SK-N-SH (cell line): ENCODE results near the gene MTHFD1L. TPM values are rescaled to one million over a fixed set of nuclear protein-coding genes. Genes with fewer than 3 reads are reported as not detected.

Source experiments
- CTCF ChIA-PET: fragments of 300-600, 350-600 bp; formaldehyde crosslinking; extraction: SDS; loops from one replicate; lab custom pipeline; 2021; lab: Yijun Ruan, JAX
- POLR2A ChIA-PET: fragments of 350-600 bp; sonication (Branson Sonifier 250); formaldehyde crosslinking; extraction: SDS; loops from one replicate; lab custom pipeline; 2020; ENCODE audit warnings: antibody characterized with exemption, inconsistent platforms; lab: Yijun Ruan, JAX
- DNase-seq: peaks from one replicate; pipeline ENCODE4 v3.0.0; 2012
- H2AFZ ChIP-seq: fragments of 200-600 bp; sonication (generic); 2 replicates; pipeline ENCODE4 v1.8.1; 2016; ENCODE audit warnings: antibody characterized with exemption, mild to moderate bottlenecking, low read depth
- H3F3A ChIP-seq: fragments of 200-600 bp; sonication (generic); replicated peaks from 2 replicates; pipeline ENCODE3; 2016; ENCODE audit warnings: antibody characterized with exemption, mild to moderate bottlenecking; ENCODE audit not compliant: insufficient read depth
- H3K27ac ChIP-seq, 2 experiments: fragments of 200-500 bp in 1 of 2; fragments of 200-600 bp in 1 of 2; sonication (Bioruptor generic) in 1 of 2; sonication (generic), shearing (Covaris generic) in 1 of 2; 2 replicates each; pipeline versions ENCODE4 v1.5.1 to v1.6.1; 2014 to 2016; ENCODE audit warnings: low read depth in 2 of 2, inconsistent platforms in 1 of 2, low read length in 1 of 2, mild to moderate bottlenecking in 1 of 2, mixed read lengths in 1 of 2
- H3K27me3 ChIP-seq: fragments of 200-600 bp; sonication (generic), shearing (Covaris generic); 2 replicates; pipeline ENCODE4 v1.6.1; 2016; ENCODE audit warnings: mixed run types; ENCODE audit not compliant: insufficient read depth
- H3K36me3 ChIP-seq, 2 experiments: fragments of 200-500 bp in 1 of 2; fragments of 200-600 bp in 1 of 2; sonication (Bioruptor generic) in 1 of 2; sonication (generic) in 1 of 2; replicated peaks in 1 of 2; 2 replicates each; pipeline versions ENCODE3 to v1.5.1; 2014 to 2016; ENCODE audit warnings: low read length in 1 of 2, mild to moderate bottlenecking in 1 of 2; ENCODE audit not compliant: insufficient read depth in 2 of 2, control insufficient read depth in 1 of 2
- H3K4me1 ChIP-seq, 2 experiments: fragments of 200-500 bp in 1 of 2; fragments of 200-600 bp in 1 of 2; sonication (Bioruptor generic) in 1 of 2; sonication (generic), shearing (Covaris generic) in 1 of 2; 2 replicates each; pipeline versions ENCODE4 v1.5.1 to v1.6.1; 2014 to 2016; ENCODE audit warnings: low read depth in 1 of 2, low read length in 1 of 2, mixed run types in 1 of 2; ENCODE audit not compliant: insufficient read depth in 2 of 2, control insufficient read depth in 1 of 2
- H3K4me2 ChIP-seq: fragments of 200-600 bp; sonication (generic), shearing (Covaris generic); 2 replicates; pipeline ENCODE4 v1.6.1; 2017; ENCODE audit warnings: mixed run types
- H3K4me3 ChIP-seq, 2 experiments: fragments of 200-500 bp in 1 of 2; fragments of 200-600 bp in 1 of 2; sonication (Bioruptor generic) in 1 of 2; sonication (generic), shearing (Covaris generic) in 1 of 2; 2 replicates each; pipeline versions ENCODE4 v1.5.1 to v1.8.1; 2014 to 2016; ENCODE audit warnings: low read depth in 2 of 2, inconsistent platforms in 1 of 2, low read length in 1 of 2, mild to moderate bottlenecking in 1 of 2, mixed read lengths in 1 of 2, moderate library complexity in 1 of 2
- H3K79me2 ChIP-seq: fragments of 200-600 bp; sonication (generic); 2 replicates; pipeline ENCODE4 v1.8.1; 2017; ENCODE audit warnings: mild to moderate bottlenecking; ENCODE audit not compliant: insufficient read depth
- H3K9ac ChIP-seq: fragments of 200-600 bp; sonication (generic); 2 replicates; pipeline ENCODE4 v1.6.1; 2017; ENCODE audit warnings: mixed run types
- H3K9me2 ChIP-seq: fragments of 200-600 bp; sonication (generic); 2 replicates; pipeline ENCODE4 v1.6.1; 2017; ENCODE audit warnings: mixed run types
- H3K9me3 ChIP-seq: fragments of 200-600 bp; sonication (generic); 2 replicates; pipeline ENCODE4 v1.6.1; 2017; ENCODE audit warnings: mixed run types, mild to moderate bottlenecking, moderate library complexity
- H4K20me1 ChIP-seq: fragments of 200-600 bp; sonication (generic); 2 replicates; pipeline ENCODE4 v1.6.1; 2017; ENCODE audit warnings: mild to moderate bottlenecking, mixed run types; ENCODE audit not compliant: insufficient read depth
- CHD2 ChIP-seq: fragments of 150-350 bp; IDR thresholded peaks from 2 replicates; pipeline ENCODE4 v1.6.1; 2018; ENCODE audit warnings: low read length; ENCODE audit not compliant: partially characterized antibody
- ELF1 ChIP-seq: IDR thresholded peaks from 2 replicates; pipeline ENCODE4 v1.4.0; 2012
- EZH2phosphoT487 ChIP-seq: fragments of 200-600 bp; sonication (generic); IDR thresholded peaks from 2 replicates; pipeline ENCODE4 v1.6.1; 2017; ENCODE audit warnings: low read depth, mixed run types, mild to moderate bottlenecking, antibody characterized with exemption, moderate library complexity, borderline replicate concordance
- GABPA ChIP-seq: IDR thresholded peaks from 2 replicates; pipeline ENCODE4 v1.4.0; 2012; ENCODE audit warnings: low read depth, mild to moderate bottlenecking
- GATA2 ChIP-seq: sonication (generic); formaldehyde crosslinking; IDR thresholded peaks from 2 replicates; pipeline ENCODE4 v1.5.0; 2020; ENCODE audit warnings: mild to moderate bottlenecking, missing genetic modification reagents
- JUND ChIP-seq: IDR thresholded peaks from 2 replicates; pipeline ENCODE4 v1.4.0; 2012
- MAX ChIP-seq: IDR thresholded peaks from 2 replicates; pipeline ENCODE4 v1.4.0; 2012; ENCODE audit warnings: low read depth
- MEF2A ChIP-seq: IDR thresholded peaks from 2 replicates; pipeline ENCODE4 v1.4.0; 2012; ENCODE audit warnings: low read depth, borderline replicate concordance
- MXI1 ChIP-seq: IDR thresholded peaks from 2 replicates; pipeline ENCODE4 v1.6.1; 2012; ENCODE audit warnings: mild to moderate bottlenecking, low read depth, low read length, improper control_type of control experiment
- NFIC ChIP-seq: IDR thresholded peaks from 2 replicates; pipeline ENCODE4 v1.4.0; 2012; ENCODE audit warnings: borderline replicate concordance
- RAD21 ChIP-seq: IDR thresholded peaks from 2 replicates; pipeline ENCODE4 v1.6.1; 2012; ENCODE audit warnings: mild to moderate bottlenecking, low read length
- RCOR1 ChIP-seq: fragments of 150-350 bp; IDR thresholded peaks from 2 replicates; pipeline ENCODE4 v1.6.1; 2017; ENCODE audit warnings: antibody characterized with exemption, low read length
- REST ChIP-seq: IDR thresholded peaks from 2 replicates; pipeline ENCODE4 v1.6.1; 2012; ENCODE audit warnings: mild to moderate bottlenecking, low read depth, low read length, moderate library complexity
- RFX5 ChIP-seq: IDR thresholded peaks from 2 replicates; pipeline ENCODE4 v1.6.1; 2012; ENCODE audit warnings: mild to moderate bottlenecking, improper control_type of control experiment, low read length
- RXRA ChIP-seq: IDR thresholded peaks from 2 replicates; pipeline ENCODE4 v1.4.0; 2012; ENCODE audit warnings: low read depth, mild to moderate bottlenecking, borderline replicate concordance
- SIN3A ChIP-seq: IDR thresholded peaks from 2 replicates; pipeline ENCODE4 v1.6.1; 2012; ENCODE audit warnings: low read depth, mild to moderate bottlenecking, low read length, moderate library complexity, borderline replicate concordance
- SMC3 ChIP-seq: IDR thresholded peaks from 2 replicates; pipeline ENCODE4 v1.6.1; 2012; ENCODE audit warnings: low read depth, low read length, improper control_type of control experiment
- TCF12 ChIP-seq: IDR thresholded peaks from 2 replicates; pipeline ENCODE4 v1.4.0; 2012
- USF2 ChIP-seq: fragments of 150-350 bp; IDR thresholded peaks from 2 replicates; pipeline ENCODE4 v1.6.1; 2017; ENCODE audit warnings: antibody characterized with exemption, low read length, low read depth, borderline replicate concordance
- WGBS: methylation state at CpG from one replicate; pipeline ENCODE4 v1.1.6; 2017; ENCODE audit warnings: low lambda C conversion rate; 5-methylcytosine and 5-hydroxymethylcytosine counted together
- polyA plus RNA-seq, 3 experiments: library from polyadenylated mRNA; depleted of rRNA; stranded (reverse); fragments of >200 nt; gene quantifications; 2 replicates each; pipeline ENCODE4 v1.2.3, GENCODE V29; 2012
- TF ChIP-seq, protein P1 (sequence below): fragments of 200-600 bp; sonication (generic); IDR thresholded peaks from 2 replicates; pipeline ENCODE4 v1.6.1; 2017; ENCODE audit warnings: antibody characterized with exemption, mild to moderate bottlenecking, moderate library complexity

The MTHFD1L gene
- polyA plus RNA-seq, 1 of the 3 experiments (the other 2 are of a cell fraction), result 37.0 TPM

DNA sequence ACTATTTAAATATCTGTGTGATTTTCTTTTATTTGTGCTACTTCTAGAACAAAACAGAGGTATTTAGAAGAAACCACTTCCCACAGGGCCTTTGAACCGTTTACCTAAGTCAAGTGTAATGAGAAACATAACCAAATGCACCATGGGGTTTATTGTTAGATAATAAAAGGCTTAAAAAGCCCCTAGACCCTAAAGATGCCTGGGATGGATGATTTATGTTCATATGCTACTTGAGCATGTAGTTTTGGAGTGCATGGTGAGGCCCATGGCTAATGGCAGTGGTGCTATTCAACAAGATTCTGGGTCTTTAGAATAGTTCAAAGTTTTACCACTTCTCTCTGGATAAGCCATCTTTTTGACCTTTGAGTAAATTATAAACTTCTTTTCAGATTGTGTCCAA lies 65.9 kb downstream of the MTHFD1L start:
- no peaks in the 10 kb centered on the region for H4K20me1 ChIP-seq
- DNase-seq, result no peak
- no peaks in the 10 kb centered on the region for H3K9me3 ChIP-seq
- no peak overlapping the region for H3K9ac ChIP-seq
- peak overlapping the region; percentile 50 to 52; a peak in 3 of 4 replicates for H3K27ac ChIP-seq
- 95% methylated on average over 1 of the region's 1 CpG for WGBS
- H3K36me3 ChIP-seq, result peaks cover 21 to 51% of the 10 kb centered on the region in 2 experiments
- H3F3A ChIP-seq, result peaks cover 20% of the 10 kb centered on the region
- no peak for TF ChIP-seq RFX5
- TF ChIP-seq, protein P1, sequence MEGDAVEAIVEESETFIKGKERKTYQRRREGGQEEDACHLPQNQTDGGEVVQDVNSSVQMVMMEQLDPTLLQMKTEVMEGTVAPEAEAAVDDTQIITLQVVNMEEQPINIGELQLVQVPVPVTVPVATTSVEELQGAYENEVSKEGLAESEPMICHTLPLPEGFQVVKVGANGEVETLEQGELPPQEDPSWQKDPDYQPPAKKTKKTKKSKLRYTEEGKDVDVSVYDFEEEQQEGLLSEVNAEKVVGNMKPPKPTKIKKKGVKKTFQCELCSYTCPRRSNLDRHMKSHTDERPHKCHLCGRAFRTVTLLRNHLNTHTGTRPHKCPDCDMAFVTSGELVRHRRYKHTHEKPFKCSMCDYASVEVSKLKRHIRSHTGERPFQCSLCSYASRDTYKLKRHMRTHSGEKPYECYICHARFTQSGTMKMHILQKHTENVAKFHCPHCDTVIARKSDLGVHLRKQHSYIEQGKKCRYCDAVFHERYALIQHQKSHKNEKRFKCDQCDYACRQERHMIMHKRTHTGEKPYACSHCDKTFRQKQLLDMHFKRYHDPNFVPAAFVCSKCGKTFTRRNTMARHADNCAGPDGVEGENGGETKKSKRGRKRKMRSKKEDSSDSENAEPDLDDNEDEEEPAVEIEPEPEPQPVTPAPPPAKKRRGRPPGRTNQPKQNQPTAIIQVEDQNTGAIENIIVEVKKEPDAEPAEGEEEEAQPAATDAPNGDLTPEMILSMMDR, result no peak
- no peak for TF ChIP-seq TCF12
- TF ChIP-seq USF2, result no peak
- no peak for TF ChIP-seq MAX
- TF ChIP-seq CHD2, result no peak
- TF ChIP-seq NFIC, result no peak
- no peak for TF ChIP-seq RXRA
- no peak for TF ChIP-seq MEF2A
- TF ChIP-seq GATA2 (CRISPR knock-in tag), result no peak
- no peak for TF ChIP-seq SIN3A
- TF ChIP-seq SMC3, result no peak
- H3K9me2 ChIP-seq, result no peaks in the 10 kb centered on the region
- no peak overlapping the region for H2AFZ ChIP-seq
- H3K4me2 ChIP-seq, result no peak overlapping the region
- H3K79me2 ChIP-seq, result peaks cover 3% of the 10 kb centered on the region; the same call in 1 of the 2 replicates
- POLR2A ChIA-PET, result no interaction called here
- H3K4me1 ChIP-seq, result peaks cover 0 to 7% of the 10 kb centered on the region in 2 experiments; a peak in 3 of 4 replicates
- CTCF ChIA-PET, result interaction anchor here (1.4 kb wide), 2 partner anchors 26 to 39 kb away, joined by 4 read pairs; no protein-coding TSS in a partner anchor
- no peak overlapping the region for H3K4me3 ChIP-seq
- no peaks in the 10 kb centered on the region for H3K27me3 ChIP-seq

- H3F3A ChIP-seq, result peaks cover 16% of the 10 kb centered on the region
- WGBS, result 81% methylated on average over 3 of the region's 3 CpGs
- TF ChIP-seq EZH2phosphoT487 (no peak), RAD21 (no peak), MEF2A (no peak), NFIC (no peak), GABPA (no peak), RXRA (no peak), MXI1 (no peak), CHD2 (no peak), RCOR1 (no peak), REST (no peak), JUND (no peak), ELF1 (no peak)
- H3K4me1 ChIP-seq, result peaks cover 0 to 7% of the 10 kb centered on the region in 2 experiments; a peak in 3 of 4 replicates
- no peak overlapping the region; the same call in 1 of the 2 replicates for H3K4me2 ChIP-seq
- ChIA-PET POLR2A (no interaction called here), CTCF (interaction anchor here (1.2 kb wide), 1 partner anchor 115 kb away, joined by 3 read pairs; no protein-coding TSS in a partner anchor)
- peaks cover 26 to 54% of the 10 kb centered on the region in 2 experiments for H3K36me3 ChIP-seq
- no peaks in the 10 kb centered on the region for H4K20me1 ChIP-seq
- no peak for DNase-seq
- H3K9me3 ChIP-seq, result no peaks in the 10 kb centered on the region
- no peaks in the 10 kb centered on the region for H3K9me2 ChIP-seq
- no peak overlapping the region for H2AFZ ChIP-seq
- H3K27me3 ChIP-seq, result no peaks in the 10 kb centered on the region
- H3K4me3 ChIP-seq, result no peak overlapping the region
- peak overlapping the region; percentile 44 to 53; a peak in 2 of 4 replicates for H3K27ac ChIP-seq
- H3K9ac ChIP-seq, result no peak overlapping the region
- no peaks in the 10 kb centered on the region; the same call in 1 of the 2 replicates for H3K79me2 ChIP-seq
These were observed 67.5 kb downstream of the MTHFD1L start for GRCh38 chr6:150932996-150933395.
